OCI-M2 (cell line): Measurements from ENCODE around the gene MYO18B.

ENCODE experiments used
- DNase-seq: peaks from one replicate; lab custom pipeline; 2025; ENCODE audit not compliant: unreplicated experiment; lab: John Stamatoyannopoulos, UW

Gene MYO18B

GRCh38 chr22:25935266-25936058 is 193.5 kb downstream of the MYO18B start:
- DNase-seq: no peak

DNA sequence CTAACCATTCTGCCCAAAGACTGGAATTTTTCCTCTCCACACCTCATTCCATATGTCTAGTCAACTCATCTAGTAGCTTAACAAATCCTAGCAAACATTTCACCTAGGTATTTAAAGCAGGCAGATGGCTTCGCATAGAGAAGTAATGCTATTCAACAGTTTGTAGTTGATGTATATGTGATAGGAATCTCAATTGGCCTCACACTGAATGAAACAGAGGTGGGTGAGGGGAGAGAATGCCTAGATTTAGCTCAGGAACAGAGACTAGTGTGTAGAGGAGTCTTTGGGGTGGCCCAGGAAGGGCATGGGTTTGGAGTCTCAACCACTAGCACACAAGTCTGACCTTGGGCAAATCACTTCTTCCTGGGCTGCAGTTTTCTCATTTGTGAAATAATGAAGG is 196.2 kb downstream of the MYO18B start:
- DNase-seq: no peak

GRCh38 chr22:25939384-25939783 is 197.4 kb downstream of the MYO18B start:
- DNase-seq: no peak

DNA sequence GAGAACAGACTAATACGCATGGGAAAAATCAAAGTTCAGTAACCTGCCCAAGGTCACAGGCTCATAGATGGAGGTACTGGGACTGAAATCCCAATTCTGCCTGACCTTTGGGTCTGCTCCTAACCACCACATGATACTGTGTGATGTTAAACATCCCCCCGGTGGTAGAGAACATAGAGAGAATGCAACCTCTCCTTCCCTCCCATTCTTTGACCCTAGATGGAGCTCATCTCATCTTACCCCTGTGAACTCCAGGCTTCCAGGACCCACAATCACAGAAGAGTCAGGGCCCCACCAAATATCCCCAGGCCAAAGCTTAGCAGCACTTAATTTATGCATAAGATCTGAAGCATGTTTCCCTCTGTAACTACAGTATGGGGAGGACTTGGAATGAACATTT is 198.5 kb downstream of the MYO18B start:
- DNase-seq: no peak

- no peak for DNase-seq
Measured at GRCh38 chr22:25941365-25941960, 199.5 kb downstream of the MYO18B start.

GRCh38 chr22:25942115-25942855 is 200.3 kb downstream of the MYO18B start:
- DNase-seq: no peak

DNA sequence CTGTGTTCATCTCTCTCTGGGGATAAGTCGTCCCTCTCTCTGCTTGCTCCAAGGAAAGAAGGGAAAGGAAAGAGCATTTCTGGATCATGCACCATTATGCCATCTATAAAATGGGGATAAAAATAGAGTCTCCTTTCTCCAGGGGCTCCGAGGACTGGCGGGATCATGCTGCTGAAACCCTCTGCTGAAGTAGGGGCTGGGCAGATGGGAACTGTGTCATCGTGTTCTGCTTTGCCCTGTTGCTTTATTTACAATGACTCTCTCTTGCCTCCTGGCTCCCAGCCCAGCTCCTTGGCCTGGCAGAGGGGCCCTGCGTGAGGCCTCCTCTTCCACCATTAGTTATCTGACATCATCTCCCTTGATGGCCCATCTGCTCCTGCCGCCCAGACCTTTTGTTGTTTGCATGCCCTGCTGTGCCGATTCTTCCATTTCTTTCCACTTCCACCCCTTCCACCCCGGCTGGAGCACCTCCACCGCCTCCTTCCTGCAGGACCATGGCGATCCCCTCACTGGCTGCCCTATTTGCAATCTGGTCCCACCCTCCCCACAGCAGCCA is 200.9 kb downstream of the MYO18B start:
- DNase-seq: no peak

DNA sequence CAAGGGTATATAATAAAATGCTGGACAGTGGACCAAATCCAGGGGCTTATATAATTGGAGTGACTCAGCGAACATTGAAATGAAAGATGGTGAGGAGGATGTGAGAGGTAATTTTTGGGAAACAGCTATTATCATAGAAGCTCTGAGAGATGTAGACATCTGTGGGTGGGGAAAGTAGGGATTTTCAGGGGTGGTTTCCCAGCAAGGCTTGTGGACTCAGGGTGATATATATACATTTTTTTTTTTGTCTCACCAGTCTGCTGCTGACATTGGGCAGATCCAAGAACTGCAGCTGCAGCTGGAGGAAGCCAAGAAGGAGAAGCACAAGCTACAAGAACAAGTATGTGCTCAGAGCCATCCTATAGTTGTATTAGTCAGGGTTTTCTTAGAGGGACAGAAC is 208.1 kb downstream of the MYO18B start:
- DNase-seq: no peak

GRCh38 chr22:25953276-25953675 is 211.3 kb downstream of the MYO18B start:
- no peak for DNase-seq

DNA sequence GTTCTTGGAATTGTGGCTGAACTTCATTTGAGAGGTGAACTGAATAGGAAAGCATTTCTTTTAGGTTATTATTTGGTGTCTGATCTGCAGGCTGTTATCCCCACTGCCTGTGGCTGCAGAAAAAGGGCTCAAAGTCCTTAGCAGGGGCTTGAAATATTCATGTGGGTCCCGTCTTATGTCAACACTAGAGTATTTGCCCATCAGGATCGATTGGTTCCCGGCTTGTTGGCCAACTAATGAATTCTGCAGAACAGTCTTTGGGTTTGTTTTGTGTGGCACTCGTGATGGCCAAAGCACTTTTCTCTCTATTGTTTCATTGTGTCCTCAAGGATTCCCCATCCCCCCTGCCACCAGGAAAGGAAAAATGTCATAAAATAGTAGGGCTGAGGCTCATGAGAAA is 211.9 kb downstream of the MYO18B start:
- DNase-seq: no peak

DNA sequence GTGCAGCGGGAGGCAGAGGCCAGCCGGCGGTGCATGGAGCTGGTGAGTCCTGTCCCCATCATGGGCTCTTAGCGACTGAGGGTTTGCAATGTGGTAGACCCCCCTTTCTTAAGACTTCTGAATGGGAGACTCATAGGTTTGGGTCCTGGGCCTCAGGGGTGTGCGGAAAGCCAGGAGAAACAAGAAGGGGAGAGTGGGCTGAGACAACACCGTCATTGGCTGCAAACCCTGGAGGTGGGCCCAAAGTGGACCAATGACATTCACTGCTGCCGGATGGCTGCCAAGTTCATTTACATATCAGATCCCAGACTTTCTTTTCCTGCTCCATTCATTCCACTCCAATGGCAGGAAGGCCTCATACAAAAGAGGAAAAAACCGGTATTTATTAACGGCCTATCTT is 213.3 kb downstream of the MYO18B start:
- no peak for DNase-seq

- no peak for DNase-seq
Measured at GRCh38 chr22:25956801-25957200, 214.8 kb downstream of the MYO18B start.

DNA sequence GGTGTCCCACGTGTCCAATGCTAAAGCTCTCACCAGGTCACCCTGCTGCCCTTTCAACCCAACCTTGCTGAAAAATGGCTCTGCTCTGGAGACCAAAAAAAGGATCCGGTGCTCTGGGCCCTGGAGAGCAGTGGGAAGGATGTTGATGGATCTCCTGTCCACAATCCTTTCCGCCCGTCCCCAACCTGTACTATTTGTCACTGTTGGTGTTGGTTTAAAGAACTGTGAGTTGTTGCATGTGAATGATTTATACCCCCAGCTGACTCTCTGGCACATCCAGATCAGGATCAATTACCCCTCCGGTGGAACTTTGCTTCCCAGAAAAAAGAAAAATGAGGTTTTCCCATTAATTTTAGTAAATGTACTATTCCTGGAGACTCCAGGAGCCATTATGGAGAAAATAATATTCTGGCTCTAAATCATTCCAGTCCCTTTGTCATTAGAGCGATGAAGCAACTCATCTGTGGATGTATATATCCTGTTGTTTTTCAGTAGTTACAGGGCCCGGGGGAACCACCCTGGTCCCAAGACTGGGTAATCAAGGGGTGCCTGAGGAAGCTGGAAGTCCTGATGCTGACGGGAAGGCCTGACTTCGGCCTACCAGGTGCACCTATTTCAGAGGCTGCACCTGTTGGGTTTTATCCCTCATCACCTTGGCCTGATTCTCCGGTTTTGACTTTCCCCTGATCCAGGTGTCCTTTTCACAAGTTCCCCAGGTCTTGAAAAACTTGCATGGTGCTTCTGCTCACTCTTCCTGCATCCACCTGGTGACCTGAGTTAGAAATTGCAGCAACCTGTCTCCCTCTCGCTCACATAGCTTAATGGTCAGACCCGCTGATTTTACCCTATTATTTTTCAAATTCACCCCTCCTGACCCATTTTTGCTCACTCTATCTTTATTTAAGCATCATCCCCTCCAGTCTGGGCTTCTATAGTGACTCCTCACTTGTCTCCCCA is 218.1 kb downstream of the MYO18B start:
- DNase-seq: no peak

DNA sequence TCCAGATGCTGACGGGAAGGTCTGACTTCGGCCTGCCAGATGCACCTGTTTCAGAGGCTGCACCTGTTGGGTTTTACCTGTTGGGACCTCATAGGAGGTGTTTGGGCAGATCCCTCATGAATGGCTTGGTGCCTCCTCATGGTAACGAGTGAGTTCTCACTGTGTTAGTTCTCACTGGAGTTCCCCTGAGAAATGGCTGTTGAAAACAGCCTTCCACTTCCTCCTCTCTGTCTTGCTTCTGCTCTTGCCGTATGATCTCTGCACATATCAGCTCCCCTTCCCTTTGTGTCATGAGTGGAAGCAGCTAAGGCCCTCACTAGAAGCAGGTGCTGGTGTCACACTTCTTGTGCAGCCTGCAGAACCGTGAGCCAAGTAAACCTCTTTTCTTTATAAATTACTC is 219.7 kb downstream of the MYO18B start:
- no peak for DNase-seq

DNA sequence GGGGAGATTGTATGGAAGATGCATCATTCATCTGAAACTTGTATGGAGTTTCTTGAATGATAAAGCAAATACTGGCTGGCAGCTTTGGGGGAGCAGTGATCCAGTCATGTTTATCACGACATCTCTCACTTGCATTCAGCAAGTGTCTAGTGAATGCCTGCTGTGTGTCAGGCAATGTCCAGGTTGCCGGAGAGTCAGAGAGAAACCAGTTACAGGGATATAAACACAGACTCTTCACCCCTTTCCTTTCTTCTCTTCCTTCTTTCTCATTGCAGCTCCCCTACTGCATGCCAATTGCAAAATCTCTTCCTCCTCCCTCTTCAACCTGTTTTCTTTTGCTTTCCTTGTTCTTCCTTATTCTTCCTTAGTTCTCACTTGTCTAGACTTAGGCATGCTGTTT is 220.7 kb downstream of the MYO18B start:
- DNase-seq: no peak

DNA sequence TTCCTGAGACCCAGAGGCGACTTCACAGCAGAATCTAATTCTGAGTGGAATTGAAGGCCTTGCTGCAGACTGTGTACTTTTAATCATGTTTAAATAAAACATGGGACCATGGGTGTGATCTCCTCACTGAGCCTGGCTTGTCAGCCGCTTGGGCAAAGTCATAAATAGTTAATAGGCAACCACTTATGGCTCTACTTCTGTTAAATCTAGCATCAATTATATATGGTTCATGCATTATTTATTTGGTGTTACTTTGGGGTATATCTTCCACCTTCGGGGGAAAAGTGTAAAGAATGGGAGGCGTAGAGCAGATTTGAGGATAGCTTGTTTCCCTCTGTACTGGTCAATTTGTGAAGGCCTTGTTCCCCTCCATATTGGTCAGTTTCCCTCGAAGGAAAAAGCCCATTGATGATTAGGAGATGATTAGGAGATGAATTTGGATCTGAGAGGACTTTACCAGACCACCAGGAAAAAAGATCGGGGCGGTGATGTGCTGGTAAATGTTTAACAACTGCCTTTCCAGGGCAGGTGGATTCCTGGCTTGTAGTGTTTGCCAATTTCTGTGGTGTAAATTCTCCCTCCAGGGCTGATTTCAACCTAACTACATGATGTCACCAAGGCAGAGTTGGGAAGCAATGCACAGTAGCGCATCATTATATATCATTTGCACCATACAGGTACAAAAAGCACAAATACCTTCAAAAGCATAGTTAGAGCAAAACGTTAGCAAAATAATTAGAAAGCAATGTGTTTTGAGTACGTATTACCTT is 223.2 kb downstream of the MYO18B start:
- DNase-seq: no peak

DNA sequence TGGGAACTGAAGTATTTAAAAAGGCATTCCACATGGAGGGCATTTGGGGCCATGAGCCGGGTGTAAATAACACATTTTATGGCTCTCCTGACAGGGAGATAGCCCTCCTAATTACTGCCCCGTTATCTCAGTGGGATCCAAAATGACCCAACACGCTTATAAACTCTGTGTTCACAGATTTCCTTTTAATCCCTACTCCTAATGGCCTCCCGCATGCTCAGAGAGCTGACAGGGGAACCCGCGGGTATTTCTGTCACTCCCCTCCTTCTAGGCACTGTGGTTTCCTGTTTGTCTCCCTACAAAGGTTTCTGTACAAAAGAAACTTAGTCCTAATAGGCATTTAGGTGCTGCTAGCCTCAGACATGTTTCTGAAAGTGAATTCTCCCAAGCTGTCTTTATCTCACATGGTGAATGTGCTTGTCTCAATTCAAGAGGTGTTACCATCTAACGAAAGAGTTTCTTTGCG is 224.5 kb downstream of the MYO18B start:
- DNase-seq: no peak

DNA sequence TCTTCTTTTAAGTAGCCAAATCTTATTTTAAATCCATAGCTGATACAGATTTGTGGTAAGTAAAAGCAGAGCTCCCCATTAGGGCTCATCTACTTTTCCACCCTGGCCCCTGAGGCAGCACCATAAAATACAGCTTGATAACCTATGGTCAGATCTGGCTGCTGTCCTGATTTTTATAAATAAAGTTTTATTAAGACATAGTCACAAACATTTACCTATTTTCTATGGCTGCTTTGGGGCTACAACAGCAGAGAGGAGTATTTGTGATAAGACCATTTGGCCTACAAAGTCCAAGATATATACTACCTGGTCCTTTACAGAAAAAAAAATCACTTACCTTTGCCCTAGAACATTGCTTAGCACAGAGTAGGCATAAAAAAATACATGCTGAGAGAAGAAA is 227.3 kb downstream of the MYO18B start:
- no peak for DNase-seq

GRCh38 chr22:25969901-25970300 is 227.9 kb downstream of the MYO18B start:
- DNase-seq: no peak

DNA sequence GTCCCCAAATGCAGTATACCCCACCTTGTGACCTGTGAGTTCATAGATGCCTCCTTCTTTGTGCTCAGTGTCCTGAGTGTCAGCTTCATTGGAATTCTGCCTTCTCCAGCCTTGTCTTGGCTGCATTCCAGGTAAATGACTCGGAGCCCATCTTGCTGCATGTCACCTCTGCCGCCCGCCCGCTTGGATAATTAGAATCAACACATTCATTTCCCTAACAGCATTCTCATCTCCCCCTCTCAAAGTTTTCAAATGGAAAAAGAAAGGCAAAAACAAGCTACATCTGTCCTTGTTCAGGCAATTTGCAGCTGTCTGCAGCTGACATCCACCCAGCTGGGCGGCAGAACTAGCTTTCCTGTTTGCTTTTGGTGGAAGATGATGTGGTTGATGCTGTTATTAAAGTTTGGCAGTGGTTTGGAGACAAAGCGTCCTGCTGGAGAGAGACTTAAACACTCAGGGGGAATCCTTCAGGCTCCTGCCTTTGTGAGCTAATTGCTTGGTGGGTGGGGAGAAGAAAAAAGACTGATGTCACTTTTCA is 228.5 kb downstream of the MYO18B start:
- no peak for DNase-seq
